Spinal cord (tissue), 10 donors: Measurements from ENCODE around the gene BCL2L1. TPM values are rescaled to one million over a fixed set of nuclear protein-coding genes. Genes with fewer than 3 reads are reported as not detected.

Experiments used
- DNase-seq, 6 donors: peaks; one replicate each; pipeline versions ENCODE4 v3.0.0 to v3.0.0-alpha.2; 2013 to 2015; ENCODE audit warnings: low spot score in 6 of 6, low read depth in 4 of 6
- H3K27ac ChIP-seq: one replicate; pipeline ENCODE4 v1.5.1; 2013; ENCODE audit warnings: low read depth, low read length, control low read depth
- H3K27me3 ChIP-seq: one replicate; pipeline ENCODE4 v1.6.1; 2013; ENCODE audit warnings: low read length; ENCODE audit not compliant: control insufficient read depth, insufficient read depth
- H3K36me3 ChIP-seq: one replicate; pipeline ENCODE4 v1.6.1; 2013; ENCODE audit warnings: low read length; ENCODE audit not compliant: control insufficient read depth, insufficient read depth
- H3K4me1 ChIP-seq: one replicate; pipeline ENCODE4 v1.6.1; 2013; ENCODE audit warnings: low read length; ENCODE audit not compliant: control insufficient read depth, insufficient read depth
- H3K4me3 ChIP-seq: one replicate; pipeline ENCODE4 v1.5.1; 2013; ENCODE audit warnings: low read depth, low read length, control low read depth
- H3K9me3 ChIP-seq: one replicate; pipeline ENCODE4 v1.6.1; 2013; ENCODE audit warnings: low read length; ENCODE audit not compliant: control insufficient read depth, insufficient read depth
- WGBS: methylation state at CpG from one replicate; pipeline ENCODE4 v1.1.5; 2013; ENCODE audit warnings: missing lambda C conversion rate; ENCODE audit not compliant: insufficient coverage; 5-methylcytosine and 5-hydroxymethylcytosine counted together
- polyA plus RNA-seq, 2 donors: library from polyadenylated mRNA; unstranded; fragments of 120-200 nt; gene quantifications; one replicate each; pipeline ENCODE4 v1.2.1, GENCODE V29; 2013; ENCODE audit not compliant: insufficient read length in 2 of 2
- total RNA-seq, 2 donors: library from RNA; depleted of rRNA in 1 of 2; stranded (reverse); fragments of 120-200 nt in 1 of 2; fragments of >200 nt in 1 of 2; gene quantifications; one replicate each; pipeline versions ENCODE4 v1.2.3 to v1.2.4, GENCODE V29; 2013 to 2014
- donor health status: healthy.

Gene BCL2L1
- total and polyA plus RNA-seq, 4 donors, result 56.0 to 82.7 (median 65.4) TPM

DNA sequence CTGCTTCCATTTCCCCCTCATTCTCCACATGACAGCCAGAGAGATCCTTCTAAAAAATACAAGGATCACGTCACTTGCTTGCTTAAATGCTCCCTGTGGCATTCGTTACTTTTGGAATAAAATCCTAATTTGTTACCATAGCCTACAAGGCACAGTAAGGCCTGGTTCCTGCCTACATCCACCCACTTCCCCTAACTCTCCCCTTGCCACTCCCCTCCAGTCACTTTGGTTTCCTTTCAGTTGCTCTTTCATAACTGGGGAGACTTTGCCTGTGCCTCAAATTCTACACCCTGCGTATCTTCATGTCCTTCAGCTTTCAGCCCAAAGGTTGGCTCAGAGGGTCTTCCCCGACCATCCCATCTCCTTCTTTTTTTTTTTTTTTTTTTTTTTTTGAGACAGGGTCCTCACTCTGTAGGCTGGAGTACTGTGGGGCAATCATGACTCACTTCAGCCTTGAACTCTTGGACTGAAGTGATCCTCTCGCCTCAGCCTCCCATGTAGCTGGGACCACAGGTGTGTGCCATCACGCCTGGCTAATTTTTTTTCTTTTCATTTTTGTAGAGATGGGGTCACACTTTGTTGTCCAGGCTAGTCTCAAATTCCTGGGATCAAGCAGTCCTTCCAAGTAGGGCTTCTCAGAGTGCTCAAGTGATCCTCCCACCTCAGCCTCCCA lies 105.1 kb downstream of the BCL2L1 start:
- Histone ChIP-seq H3K4me3 (no peak overlapping the region), H3K27me3 (no peaks in the 10 kb centered on the region), H3K9me3 (no peaks in the 10 kb centered on the region), H3K4me1 (peaks cover 3% of the 10 kb centered on the region), H3K27ac (no peak overlapping the region), H3K36me3 (no peaks in the 10 kb centered on the region)
- no peak for DNase-seq
- WGBS, result 91% methylated on average over 5 of the region's 6 CpGs

DNA sequence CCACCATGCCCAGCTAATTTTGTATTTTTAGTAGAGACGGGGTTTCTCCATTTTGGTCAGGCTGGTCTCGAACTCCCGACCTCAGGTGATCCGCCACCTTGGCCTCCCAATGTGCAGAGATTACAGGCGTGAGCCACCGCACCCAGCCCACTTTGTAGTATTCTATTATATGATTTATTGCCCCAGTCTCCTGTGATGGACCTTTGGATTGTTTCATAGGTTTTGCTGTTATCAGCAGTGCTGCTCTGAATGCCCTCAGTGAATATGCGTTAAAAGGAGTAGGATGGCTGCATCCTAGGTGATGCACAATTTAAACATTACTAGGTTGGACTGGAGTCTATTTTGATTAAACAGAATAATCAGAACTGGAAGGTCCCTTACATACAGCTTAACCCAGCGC lies 107.3 kb downstream of the BCL2L1 start:
- WGBS, result no CpG with 5 or more reads among the region's 8 CpGs
- Histone ChIP-seq H3K9me3 (no peaks in the 10 kb centered on the region), H3K27ac (no peak overlapping the region), H3K4me3 (no peak overlapping the region), H3K4me1 (peaks cover 4% of the 10 kb centered on the region), H3K36me3 (no peaks in the 10 kb centered on the region), H3K27me3 (no peaks in the 10 kb centered on the region)
- no peak for DNase-seq

Other genes starting within 250 kb of the BCL2L1 start
- gene DEFB124, start 247.7 kb downstream of the BCL2L1 start, total RNA-seq, result under 1 TPM in 1 of 2 donors, not detected in 1; 0.33 TPM
- gene DEFB124, start 247.7 kb downstream of the BCL2L1 start, polyA plus RNA-seq, result under 1 TPM in 1 of 2 donors, not detected in 1; 0.53 TPM
- 1 to 10 TPM in 1 of 2 donors, under 1 TPM in 1; 0.69 to 4.0 TPM for gene REM1, start 247.6 kb downstream of the BCL2L1 start, total RNA-seq
- under 1 TPM; 0.67 to 0.96 TPM for gene REM1, start 247.6 kb downstream of the BCL2L1 start, polyA plus RNA-seq
- 10 to 100 TPM; 40.5 to 48.0 TPM for gene HM13, start 208.4 kb downstream of the BCL2L1 start, total RNA-seq
- 100 to 1,000 TPM; 122 to 137 TPM for gene HM13, start 208.4 kb downstream of the BCL2L1 start, polyA plus RNA-seq
- gene ID1, start 117.6 kb downstream of the BCL2L1 start, total RNA-seq, result 100 to 1,000 TPM; 196 to 308 TPM
- 100 to 1,000 TPM in 1 of 2 donors, 10 to 100 TPM in 1; 88.2 to 109 TPM for gene ID1, start 117.6 kb downstream of the BCL2L1 start, polyA plus RNA-seq
- 1 to 10 TPM in 1 of 2 donors, under 1 TPM in 1; 0.30 to 5.4 TPM for gene COX4I2, start 85.0 kb downstream of the BCL2L1 start, total RNA-seq
- gene COX4I2, start 85.0 kb downstream of the BCL2L1 start, polyA plus RNA-seq, result under 1 TPM in 1 of 2 donors, not detected in 1; 0.62 TPM
- gene TPX2, start 16.4 kb upstream of the BCL2L1 start, total RNA-seq, result 10 to 100 TPM; 14.4 to 29.5 TPM
- gene TPX2, start 16.4 kb upstream of the BCL2L1 start, polyA plus RNA-seq, result 10 to 100 TPM; 25.4 to 31.8 TPM
- 1 to 10 TPM in 1 of 2 donors, under 1 TPM in 1; 0.79 to 5.2 TPM for gene MYLK2, start 96.5 kb upstream of the BCL2L1 start, total RNA-seq
- 1 to 10 TPM; 5.0 to 5.1 TPM for gene MYLK2, start 96.5 kb upstream of the BCL2L1 start, polyA plus RNA-seq
- gene FOXS1, start 122.7 kb upstream of the BCL2L1 start, total RNA-seq, result 1 to 10 TPM in 1 of 2 donors, under 1 TPM in 1; 0.89 to 8.7 TPM
- gene FOXS1, start 122.7 kb upstream of the BCL2L1 start, polyA plus RNA-seq, result 1 to 10 TPM; 4.4 to 5.4 TPM
- gene DUSP15, start 147.7 kb upstream of the BCL2L1 start, total RNA-seq, result 10 to 100 TPM in 1 of 2 donors, 1 to 10 TPM in 1; 7.8 to 13.3 TPM
- gene DUSP15, start 147.7 kb upstream of the BCL2L1 start, polyA plus RNA-seq, result 10 to 100 TPM; 27.5 to 31.0 TPM
- gene TTLL9, start 147.8 kb upstream of the BCL2L1 start, total RNA-seq, result 10 to 100 TPM in 1 of 2 donors, 1 to 10 TPM in 1; 5.1 to 12.1 TPM
- gene TTLL9, start 147.8 kb upstream of the BCL2L1 start, polyA plus RNA-seq, result 10 to 100 TPM; 18.4 to 18.8 TPM
- 10 to 100 TPM in 1 of 2 donors, 1 to 10 TPM in 1; 8.5 to 14.5 TPM for gene PDRG1, start 229.2 kb upstream of the BCL2L1 start, total RNA-seq
- gene PDRG1, start 229.2 kb upstream of the BCL2L1 start, polyA plus RNA-seq, result 10 to 100 TPM; 34.4 to 35.8 TPM
- gene XKR7, start 245.3 kb upstream of the BCL2L1 start, total RNA-seq, result 1 to 10 TPM; 1.8 to 3.7 TPM
- gene XKR7, start 245.3 kb upstream of the BCL2L1 start, polyA plus RNA-seq, result 1 to 10 TPM; 7.9 to 9.0 TPM